AG09319 (cell line): ENCODE measurements around the gene CTRB2.
"Not testable (repeated sequence)": the region's sequence is repeated elsewhere in the genome, so short reads cannot be mapped to it uniquely, and the experiment has no call there.

Source experiments
- DNase-seq: peaks from one replicate; pipeline ENCODE4 v3.0.0-alpha.2; 2010; ENCODE audit warnings: low read depth; ENCODE audit errors: extremely low read depth
- TF ChIP-seq, protein P1 (sequence below): IDR thresholded peaks from 2 replicates; pipeline ENCODE4 v1.5.1; 2011; ENCODE audit warnings: low read depth, mild to moderate bottlenecking, inconsistent platforms, low read length, moderate library complexity

Gene CTRB2

DNA sequence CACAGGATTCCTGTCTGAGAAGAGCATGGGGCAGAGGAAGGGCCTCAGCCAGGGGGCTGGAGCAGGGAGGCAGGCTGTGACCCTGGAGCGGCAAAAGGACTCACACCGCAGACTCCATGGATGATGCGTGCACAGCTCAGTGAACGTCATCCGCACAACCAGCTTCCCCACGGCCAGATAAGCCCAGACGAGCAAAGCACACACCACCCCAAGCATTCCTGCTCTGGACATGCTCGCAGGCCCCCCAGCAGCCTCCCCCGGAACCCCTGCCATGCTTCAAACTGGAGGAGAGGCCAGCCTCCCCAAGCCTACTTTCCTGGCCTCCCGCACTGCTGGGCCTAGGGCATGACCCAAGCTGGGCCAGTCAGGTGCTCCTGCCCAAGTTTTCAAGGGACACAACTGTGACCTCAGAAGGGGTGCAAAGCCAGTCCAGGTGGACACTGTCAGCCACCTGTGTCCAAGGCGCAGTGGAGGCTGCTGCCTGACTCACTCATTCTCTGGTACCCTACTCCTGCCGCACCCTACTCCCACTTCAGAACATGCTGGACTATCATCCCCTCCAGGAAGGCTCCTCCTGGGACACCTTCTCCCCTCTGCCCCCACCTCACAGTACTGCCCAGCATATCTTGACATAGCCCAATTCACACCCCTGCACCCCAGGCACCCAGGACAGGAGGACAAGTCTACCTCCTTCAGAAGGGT, 39.7 kb upstream of the CTRB2 start:
- TF ChIP-seq, protein P1, sequence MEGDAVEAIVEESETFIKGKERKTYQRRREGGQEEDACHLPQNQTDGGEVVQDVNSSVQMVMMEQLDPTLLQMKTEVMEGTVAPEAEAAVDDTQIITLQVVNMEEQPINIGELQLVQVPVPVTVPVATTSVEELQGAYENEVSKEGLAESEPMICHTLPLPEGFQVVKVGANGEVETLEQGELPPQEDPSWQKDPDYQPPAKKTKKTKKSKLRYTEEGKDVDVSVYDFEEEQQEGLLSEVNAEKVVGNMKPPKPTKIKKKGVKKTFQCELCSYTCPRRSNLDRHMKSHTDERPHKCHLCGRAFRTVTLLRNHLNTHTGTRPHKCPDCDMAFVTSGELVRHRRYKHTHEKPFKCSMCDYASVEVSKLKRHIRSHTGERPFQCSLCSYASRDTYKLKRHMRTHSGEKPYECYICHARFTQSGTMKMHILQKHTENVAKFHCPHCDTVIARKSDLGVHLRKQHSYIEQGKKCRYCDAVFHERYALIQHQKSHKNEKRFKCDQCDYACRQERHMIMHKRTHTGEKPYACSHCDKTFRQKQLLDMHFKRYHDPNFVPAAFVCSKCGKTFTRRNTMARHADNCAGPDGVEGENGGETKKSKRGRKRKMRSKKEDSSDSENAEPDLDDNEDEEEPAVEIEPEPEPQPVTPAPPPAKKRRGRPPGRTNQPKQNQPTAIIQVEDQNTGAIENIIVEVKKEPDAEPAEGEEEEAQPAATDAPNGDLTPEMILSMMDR = no peak
- DNase-seq = no peak

DNA sequence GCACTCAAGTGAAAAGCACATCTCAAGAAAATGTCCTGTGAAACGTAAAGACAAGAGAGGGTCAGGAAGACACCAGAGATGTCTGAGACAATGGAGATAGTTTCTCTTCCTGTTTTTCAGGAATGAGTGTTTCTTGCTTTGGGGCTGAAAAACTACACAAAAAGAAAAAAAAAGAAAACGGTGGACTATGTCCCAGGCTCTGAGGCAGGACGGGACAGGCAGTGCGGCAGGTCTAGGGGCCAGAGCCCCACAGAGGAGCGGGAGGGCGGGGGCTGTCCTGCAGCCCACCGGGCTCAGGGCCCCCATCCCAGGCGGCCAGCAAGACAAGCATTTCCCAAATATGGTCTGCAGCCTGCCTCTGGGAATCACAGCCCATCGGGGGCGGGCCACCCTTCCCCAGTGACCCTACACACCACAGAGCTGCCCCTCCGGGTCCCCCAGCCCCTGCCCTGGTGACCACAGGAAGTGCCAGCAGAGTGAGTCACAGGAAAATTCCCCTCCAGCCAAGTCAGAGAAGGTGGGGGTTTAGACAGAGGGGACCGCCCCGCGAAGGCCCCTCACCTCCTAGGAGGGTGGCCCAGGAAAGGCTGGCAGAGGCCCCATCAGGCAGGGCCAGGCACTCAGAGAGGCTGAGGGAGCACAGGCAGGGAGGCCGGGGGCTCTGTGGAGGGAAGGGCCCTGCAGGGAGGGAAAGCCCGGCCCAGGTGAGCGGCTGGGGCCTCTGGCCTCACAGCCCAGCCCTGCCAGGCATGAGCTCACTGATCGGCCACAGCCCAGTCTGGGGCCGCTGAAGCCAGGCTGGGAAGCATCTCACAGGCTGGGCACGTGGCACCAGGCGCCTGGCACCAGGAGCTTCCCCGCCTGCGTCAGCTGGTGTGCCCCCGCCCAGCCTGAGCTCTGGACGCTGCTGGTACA, 38.1 kb upstream of the CTRB2 start:
- TF ChIP-seq, protein P1 = no peak
- DNase-seq = peak; percentile 87

DNA sequence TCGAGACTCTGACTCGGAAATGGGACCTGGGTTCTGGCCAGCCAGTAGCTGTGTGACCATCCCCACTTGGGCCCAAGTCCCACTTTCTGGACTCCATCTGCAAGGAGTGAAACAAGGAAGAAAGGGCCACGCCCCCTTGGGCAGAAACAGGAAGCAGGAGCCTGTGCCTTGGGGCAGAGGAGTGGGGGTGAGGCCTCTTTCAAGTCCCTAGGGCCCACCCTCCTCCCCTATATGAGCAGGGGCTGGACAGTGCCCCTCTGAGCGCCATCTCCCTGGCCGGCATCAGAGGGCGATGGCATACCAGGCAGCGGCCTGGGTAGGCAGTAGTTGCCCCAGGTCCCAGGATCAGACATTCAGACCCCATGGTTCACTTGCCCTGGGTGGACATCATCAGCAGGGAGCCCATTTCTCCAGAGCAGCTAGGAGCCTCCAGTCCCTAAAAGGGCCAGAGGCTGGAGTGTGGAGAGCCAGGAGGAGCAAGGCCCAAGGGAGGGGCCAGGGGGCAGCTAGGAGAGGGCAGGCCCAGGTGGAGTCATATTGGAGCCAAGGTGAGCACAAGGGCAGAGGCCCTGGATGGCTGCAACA, 37.4 kb upstream of the CTRB2 start:
- no peak for DNase-seq
- TF ChIP-seq, protein P1 = no peak

DNA sequence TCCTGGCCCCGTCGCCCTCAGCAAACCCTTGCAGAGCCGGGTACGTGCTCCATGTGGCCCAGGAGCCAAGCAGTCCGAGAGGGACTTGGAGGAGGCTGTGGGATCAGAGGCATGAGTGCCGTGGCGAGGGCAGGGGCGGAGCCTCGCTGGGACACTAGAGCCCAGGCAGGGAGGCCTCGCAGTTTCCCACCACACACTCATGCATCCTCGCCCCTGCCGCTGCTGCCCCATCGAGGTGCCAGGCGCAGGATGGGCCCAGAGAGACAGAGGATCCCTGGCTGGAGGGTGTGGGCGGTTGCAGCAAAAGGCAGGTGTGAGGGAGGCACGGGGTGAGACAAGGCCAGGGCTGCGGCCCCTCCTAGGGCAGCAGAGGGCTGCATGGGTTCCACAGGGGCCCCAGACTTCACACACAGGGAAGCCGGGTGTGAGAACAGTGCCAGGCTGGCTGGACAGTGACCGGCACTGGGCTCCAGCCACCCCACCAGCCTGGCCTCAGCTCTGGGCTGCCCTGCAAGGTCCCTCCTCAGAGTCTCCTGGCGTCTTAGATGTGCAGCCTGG, 36.8 kb upstream of the CTRB2 start:
- TF ChIP-seq, protein P1 = no peak
- DNase-seq = no peak

DNA sequence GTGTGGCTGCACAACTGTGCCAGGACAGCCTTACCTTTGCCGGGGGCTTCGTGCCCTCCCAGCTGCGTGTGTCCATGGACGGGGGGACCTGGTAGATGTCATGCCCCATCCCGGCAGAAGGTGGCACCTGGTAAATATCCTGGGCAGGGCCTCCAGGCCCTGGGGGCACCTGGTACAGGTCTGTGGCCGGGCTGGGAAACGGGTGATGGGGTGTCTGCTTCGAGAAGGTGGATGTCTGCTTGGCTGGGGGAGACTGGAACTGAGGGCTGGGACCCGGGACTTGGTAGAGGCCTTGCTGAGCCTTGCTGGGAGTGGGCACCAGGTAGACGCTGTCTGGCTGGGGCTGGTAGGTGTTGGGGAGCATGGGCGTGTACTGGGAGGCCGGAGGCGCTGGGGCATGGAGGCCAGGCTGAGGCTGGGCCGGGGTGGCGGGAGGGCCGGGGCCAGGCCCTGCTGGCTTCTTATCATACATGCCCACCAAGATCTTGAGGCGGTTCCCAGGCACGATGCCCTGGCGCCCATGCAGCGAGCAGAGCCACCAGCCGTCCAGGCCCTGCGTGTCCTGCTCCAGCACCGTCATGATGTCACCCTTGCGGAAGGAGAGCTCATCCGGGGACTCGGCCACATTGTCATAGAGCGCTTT, 35.6 kb upstream of the CTRB2 start:
- DNase-seq = not testable (repeated sequence)

DNA sequence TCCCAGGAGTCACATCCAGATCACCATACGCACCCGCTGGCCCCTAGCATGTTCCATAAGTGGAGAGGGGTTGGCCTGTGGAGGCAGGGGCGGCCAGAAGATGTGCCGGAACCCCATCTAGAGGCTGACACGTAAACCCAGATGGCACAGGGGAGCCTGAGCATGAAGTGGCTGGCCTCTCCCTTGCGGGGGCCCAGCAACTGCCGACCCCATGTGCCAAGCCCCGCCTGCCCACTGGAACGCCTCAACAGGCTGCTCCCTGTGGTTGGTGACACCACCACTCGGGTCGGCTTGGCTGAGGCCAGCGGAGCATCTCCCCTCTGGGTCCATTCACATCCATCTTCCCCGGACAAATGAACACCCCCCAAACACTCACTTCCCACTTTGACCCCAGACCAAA, 35.0 kb upstream of the CTRB2 start:
- no peak for DNase-seq
- TF ChIP-seq, protein P1 = no peak

DNA sequence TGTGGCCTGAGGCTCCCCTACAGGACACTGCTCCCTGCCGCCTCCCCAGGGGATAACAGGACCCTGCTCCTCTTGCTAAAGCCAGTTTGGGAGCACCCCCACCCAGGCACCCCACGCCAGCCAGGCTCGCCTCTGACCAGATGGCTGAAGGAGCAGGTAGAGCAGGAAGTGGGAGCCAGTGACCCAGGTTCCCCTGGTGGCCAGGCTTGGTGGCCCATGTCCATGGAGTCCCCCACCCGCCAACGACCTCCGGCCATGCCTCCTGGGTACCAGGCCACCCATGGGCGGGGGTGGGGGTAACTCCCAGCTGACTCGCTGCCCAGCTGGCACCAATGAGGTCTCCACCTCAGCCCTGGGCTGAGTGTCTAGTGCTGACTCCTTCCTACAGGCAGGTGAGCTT, 34.5 kb upstream of the CTRB2 start:
- TF ChIP-seq, protein P1 = no peak

DNA sequence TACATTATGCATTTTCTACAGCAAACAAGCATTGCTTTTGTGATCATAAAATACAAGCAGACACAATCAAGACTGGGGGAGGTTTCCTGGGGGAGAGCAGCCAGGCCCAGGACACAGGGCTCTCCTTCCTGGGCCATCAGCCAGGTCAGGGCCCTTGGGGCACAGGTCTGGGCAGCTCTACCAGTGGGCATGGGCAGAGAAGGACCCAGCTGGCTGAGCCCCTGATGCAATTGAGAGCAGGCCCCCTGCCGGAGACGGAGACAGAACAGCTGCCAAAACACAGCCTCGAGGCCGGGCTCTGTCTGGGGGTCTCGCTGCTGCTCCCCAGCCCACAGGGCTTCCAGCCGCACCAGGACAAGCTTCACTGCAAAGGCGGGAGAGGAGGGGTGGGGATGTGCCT, 33.7 kb upstream of the CTRB2 start:
- DNase-seq = not testable (repeated sequence)

More for the DNA sequence above, 34.5 kb upstream of the CTRB2 start:
- no peak for DNase-seq
